HG02981 (cell line): ENCODE results near the gene LAMTOR3.

Experiments used
- ATAC-seq: cut with Tn5 transposase; IDR thresholded peaks from one replicate; pipeline ENCODE4 v1.9.1; 2021; ENCODE audit warnings: mild to moderate bottlenecking, moderate library complexity; ENCODE audit not compliant: unreplicated experiment

The LAMTOR3 gene

GRCh38 chr4:99863804-99864203, 30.4 kb downstream of the LAMTOR3 start:
- no peak for ATAC-seq

- peak; percentile 76 for ATAC-seq
Measured at GRCh38 chr4:99861120-99861905, 32.9 kb downstream of the LAMTOR3 start.

GRCh38 chr4:99860521-99860920, 33.7 kb downstream of the LAMTOR3 start:
- ATAC-seq, result no peak

GRCh38 chr4:99859618-99860017, 34.6 kb downstream of the LAMTOR3 start:
- ATAC-seq, result no peak

- ATAC-seq, result no peak
Measured at GRCh38 chr4:99857307-99857706, 36.9 kb downstream of the LAMTOR3 start.

GRCh38 chr4:99856166-99856565, 38.1 kb downstream of the LAMTOR3 start:
- ATAC-seq, result no peak

GRCh38 chr4:99855678-99856077, 38.5 kb downstream of the LAMTOR3 start:
- ATAC-seq, result peak; percentile 43

- no peak for ATAC-seq
Measured at GRCh38 chr4:99853999-99854398, 40.2 kb downstream of the LAMTOR3 start.

GRCh38 chr4:99853190-99853589, 41.0 kb downstream of the LAMTOR3 start:
- no peak for ATAC-seq

- ATAC-seq, result no peak
Measured at GRCh38 chr4:99852199-99852749, 42.0 kb downstream of the LAMTOR3 start.

- peak; percentile 33 for ATAC-seq
Measured at GRCh38 chr4:99848591-99849001, 45.6 kb downstream of the LAMTOR3 start.

- peak; percentile 63 for ATAC-seq
Measured at GRCh38 chr4:99847362-99847976, 46.8 kb downstream of the LAMTOR3 start.

- no peak for ATAC-seq
Measured at GRCh38 chr4:99846891-99847290, 47.3 kb downstream of the LAMTOR3 start.

GRCh38 chr4:99845708-99846469, 48.3 kb downstream of the LAMTOR3 start:
- ATAC-seq, result peak; percentile 29

GRCh38 chr4:99845179-99845578, 49.0 kb downstream of the LAMTOR3 start:
- no peak for ATAC-seq

- ATAC-seq, result no peak
Measured at GRCh38 chr4:99844048-99844447, 50.2 kb downstream of the LAMTOR3 start.

GRCh38 chr4:99843413-99843812, 50.8 kb downstream of the LAMTOR3 start:
- ATAC-seq, result no peak

- peak; percentile 48 for ATAC-seq
Measured at GRCh38 chr4:99841129-99841528, 53.1 kb downstream of the LAMTOR3 start.

- no peak for ATAC-seq
Measured at GRCh38 chr4:99838927-99839326, 55.3 kb downstream of the LAMTOR3 start.

- no peak for ATAC-seq
Measured at GRCh38 chr4:99835942-99836341, 58.3 kb downstream of the LAMTOR3 start.

- no peak for ATAC-seq
Measured at GRCh38 chr4:99834569-99834968, 59.7 kb downstream of the LAMTOR3 start.
